ENCODE measurements around the gene PCDHB15.
"Not testable (repeated sequence)": the region's sequence is repeated elsewhere in the genome, so short reads cannot be mapped to it uniquely, and the experiment has no call there.

Gene PCDHB15

DNA sequence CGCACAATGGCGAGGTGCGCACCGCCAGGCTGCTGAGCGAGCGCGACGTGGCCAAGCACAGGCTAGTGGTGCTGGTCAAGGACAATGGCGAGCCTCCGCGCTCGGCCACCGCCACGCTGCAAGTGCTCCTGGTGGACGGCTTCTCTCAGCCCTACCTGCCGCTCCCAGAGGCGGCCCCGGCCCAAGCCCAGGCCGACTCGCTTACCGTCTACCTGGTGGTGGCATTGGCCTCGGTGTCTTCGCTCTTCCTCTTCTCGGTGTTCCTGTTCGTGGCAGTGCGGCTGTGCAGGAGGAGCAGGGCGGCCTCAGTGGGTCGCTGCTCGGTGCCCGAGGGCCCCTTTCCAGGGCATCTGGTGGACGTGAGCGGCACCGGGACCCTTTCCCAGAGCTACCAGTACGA is 2.2 kb downstream of the PCDHB15 start:
- in situ Hi-C loops (cut with HindIII; ENCODE audit: low sequenced_read_pairs): not testable (repeated sequence)

DNA sequence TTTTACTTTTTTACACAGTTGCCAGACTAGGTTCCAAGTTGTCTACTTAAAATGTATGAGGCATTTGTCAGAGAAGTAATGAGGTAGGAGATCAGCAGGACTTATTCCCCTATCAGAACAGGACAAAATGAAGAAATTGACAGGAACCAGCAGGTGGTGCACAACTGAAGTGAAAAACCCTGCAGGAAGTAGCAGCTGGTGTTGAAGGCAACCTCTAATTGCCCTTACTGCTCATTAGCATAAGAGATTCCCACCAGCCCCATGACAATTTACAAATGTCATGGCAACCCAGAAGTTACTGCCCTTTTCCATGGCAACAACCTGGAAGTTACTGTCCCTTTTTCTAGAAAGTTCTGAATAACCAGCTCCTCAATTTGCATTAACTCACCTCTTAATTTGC is 5.4 kb downstream of the PCDHB15 start:
- in situ Hi-C loops (cut with HindIII; ENCODE audit: low sequenced_read_pairs): no loop called here

DNA sequence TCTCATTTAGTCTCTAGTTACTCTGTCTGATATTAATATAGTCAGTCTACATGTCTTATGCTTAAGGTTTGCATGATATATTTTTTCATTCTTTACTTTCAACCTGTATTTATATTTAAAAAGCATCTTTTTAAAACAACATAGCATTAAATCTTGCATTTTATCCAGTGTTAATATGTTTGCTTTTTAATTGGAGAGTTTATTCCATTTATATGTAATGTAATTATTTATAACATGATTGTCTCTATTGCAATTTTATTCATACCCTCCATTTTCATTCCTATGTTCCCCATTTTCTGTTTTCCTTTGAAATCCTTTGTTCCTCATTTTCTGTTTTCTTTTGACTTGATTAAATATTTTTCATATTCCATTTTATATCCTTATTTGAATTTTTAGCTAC is 13.3 kb downstream of the PCDHB15 start:
- in situ Hi-C loops (cut with HindIII; ENCODE audit: low sequenced_read_pairs): no loop called here

DNA sequence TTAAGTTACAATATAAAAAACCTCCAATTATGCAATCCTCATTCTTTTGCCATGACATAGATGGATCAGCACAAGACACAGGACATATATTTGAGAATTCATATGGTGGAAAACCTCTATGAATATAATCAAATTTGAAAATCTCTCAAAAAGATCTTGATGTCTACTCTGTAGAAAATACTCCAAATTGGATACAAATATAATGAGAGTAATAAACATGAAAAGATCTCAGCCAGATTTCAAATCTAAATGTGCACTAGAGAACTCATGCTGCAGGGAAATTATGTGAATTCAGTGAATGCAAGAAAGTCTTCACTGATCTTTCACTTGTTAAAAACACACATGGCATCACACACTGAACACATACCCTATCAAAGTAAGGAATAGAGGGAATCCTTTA is 13.8 kb downstream of the PCDHB15 start:
- in situ Hi-C loops (cut with HindIII; ENCODE audit: low sequenced_read_pairs): no loop called here

DNA sequence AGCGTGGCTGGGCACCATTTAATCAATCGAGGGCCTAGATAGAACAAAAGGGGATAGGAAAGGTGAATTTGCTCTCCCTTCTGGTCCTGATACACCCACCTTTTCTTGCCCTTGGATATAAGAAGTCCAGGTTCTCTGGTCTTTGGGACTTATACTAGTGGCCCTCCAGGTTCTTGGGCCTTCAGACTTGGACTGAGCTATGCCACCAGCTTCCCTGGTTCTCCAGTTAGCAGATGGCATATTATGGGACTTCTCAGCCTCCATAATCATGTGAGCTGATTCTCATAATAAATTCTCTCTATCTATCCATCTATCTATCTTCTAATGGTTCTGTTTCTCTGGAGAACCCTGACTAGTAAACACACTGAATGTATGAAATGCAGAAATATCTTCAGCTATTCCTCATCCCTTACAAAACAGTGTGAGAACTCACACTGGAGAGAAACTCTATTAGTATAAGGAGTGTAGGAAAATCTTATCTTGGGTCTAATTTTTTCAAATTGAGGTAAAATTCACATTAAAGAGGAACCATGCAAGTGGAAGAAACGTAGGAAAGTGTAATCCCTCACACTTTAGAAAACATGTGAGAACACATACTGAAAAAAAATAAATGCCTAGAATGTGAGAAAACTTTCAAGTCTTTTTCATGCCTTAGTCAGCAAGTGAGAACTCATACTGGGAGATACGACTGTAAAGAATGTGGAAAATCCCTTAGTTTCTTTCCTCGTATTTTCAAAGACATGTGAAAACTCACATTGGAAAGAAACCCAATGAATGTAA is 15.5 kb downstream of the PCDHB15 start:
- in situ Hi-C loops (cut with HindIII; ENCODE audit: low sequenced_read_pairs): loop anchor here (5.0 kb wide), 1 partner anchor 42 kb away; the partner anchor contains the start of gene SLC25A2

DNA sequence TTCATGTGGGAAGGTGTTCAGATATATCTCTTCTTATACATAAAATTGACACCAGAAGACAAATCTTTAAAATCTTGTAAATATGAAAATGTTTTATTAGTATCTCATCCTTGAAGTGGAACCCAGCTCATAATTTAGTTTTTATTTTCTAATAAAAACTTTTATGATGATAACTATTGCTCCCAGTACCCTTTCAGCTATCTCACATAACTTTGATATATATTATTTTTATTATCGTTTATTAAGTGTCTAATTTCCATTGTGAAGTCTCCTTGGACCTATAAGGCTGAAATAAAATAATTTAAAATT is 16.0 kb downstream of the PCDHB15 start:
- in situ Hi-C loops (cut with HindIII; ENCODE audit: low sequenced_read_pairs): loop anchor here (5.0 kb wide), 1 partner anchor 41 kb away; the partner anchor contains the start of gene SLC25A2

DNA sequence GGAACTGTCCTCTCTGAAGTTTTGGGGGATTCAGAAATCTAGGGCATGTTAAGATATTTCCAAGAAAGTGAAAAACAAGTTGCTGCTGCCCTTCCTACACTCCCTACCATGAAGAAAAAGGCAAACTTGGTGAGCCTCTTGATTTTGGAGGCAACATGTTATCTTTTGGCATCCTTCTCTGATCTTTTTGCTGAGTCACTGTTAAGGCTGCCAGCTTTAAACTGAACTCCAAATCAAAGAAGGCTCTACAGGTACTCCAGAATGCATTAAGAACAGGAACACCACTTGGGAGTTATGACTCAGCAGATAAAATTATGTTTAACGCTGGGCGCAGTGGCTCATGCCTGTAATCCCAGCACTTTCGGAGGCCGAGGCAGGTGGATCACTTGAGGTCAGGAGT is 24.0 kb downstream of the PCDHB15 start:
- in situ Hi-C loops (cut with HindIII; ENCODE audit: low sequenced_read_pairs): no loop called here

DNA sequence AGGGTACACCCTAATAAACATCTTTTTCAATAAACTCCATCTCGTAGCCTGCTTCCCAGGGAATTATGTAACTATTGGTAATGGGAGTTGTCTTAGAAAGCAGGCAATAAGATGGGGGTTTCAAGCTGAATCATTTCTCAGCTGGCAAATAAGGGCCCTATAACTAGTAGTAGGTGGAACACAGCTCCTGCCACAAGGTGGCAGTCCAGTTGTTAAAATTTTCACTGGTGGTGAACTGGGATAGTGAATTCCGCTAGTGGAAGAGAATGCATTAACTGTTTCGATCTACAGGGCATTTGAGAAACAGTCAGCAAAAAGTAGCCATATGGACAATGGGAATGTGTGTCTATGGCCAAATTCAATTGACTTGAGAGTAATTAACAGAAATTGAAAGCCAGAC is 27.7 kb downstream of the PCDHB15 start:
- in situ Hi-C loops (cut with HindIII; ENCODE audit: low sequenced_read_pairs): no loop called here

DNA sequence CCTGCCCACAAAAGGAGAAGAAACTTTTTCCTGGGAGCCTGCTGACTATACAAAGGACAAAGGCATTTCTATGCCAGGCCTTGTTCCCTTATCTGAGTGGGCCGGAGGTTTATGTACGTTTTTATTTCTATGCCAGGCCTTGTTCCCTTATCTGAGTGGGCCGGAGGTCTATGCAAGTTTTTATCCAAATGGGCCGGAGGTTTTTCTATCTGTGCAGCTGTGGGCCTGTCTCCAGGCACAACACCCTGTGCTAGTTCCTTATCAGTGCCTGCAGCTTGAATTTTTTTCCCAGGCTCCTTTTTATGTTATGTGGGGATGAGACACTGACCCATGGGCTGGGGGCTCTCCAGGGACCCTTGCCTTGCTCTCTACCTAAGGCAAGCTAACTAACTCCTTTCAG is 53.2 kb downstream of the PCDHB15 start:
- in situ Hi-C loops (cut with HindIII; ENCODE audit: low sequenced_read_pairs): no loop called here
